ENCODE data around the gene ZNF385B. TPM values are rescaled to one million over a fixed set of nuclear protein-coding genes. Genes with fewer than 3 reads are reported as not detected.
A peak's percentile ranks its signal among the peaks of the same experiment; 100 is the strongest.
"Not testable (repeated sequence)": the region's sequence is repeated elsewhere in the genome, so short reads cannot be mapped to it uniquely, and the experiment has no call there.

Gene ZNF385B
- not detected for polyA plus RNA-seq (2012; ENCODE audit: missing spikeins)

GRCh38 chr2:179861416-179862067 lies at the start of gene ZNF385B:
Gene ZNF385B, minus strand, starts transcription at chr2:179861612.
- peak; percentile 4 for DNase-seq (ENCODE audit: insufficient read length)
- no peak for FAIRE-seq
- TF ChIP-seq POLR2AphosphoS5 (IDR thresholded peaks at IDR 0.05; ENCODE audit: low read depth, low read length) (no peak), POLR2A (IDR thresholded peaks at IDR 0.05; ENCODE audit: low read depth, low read length) (no peak), TAF1 (IDR thresholded peaks at IDR 0.05; ENCODE audit: borderline replicate concordance, low read depth, low read length) (no peak)

- FAIRE-seq, result no peak
- DNase-seq (ENCODE audit: insufficient read length), result no peak
- TF ChIP-seq TAF1 (IDR thresholded peaks at IDR 0.05; ENCODE audit: borderline replicate concordance, low read depth, low read length) (no peak), POLR2A (IDR thresholded peaks at IDR 0.05; ENCODE audit: low read depth, low read length) (no peak), POLR2AphosphoS5 (IDR thresholded peaks at IDR 0.05; ENCODE audit: low read depth, low read length) (no peak)
Measured at GRCh38 chr2:179910735-179911113, 49.3 kb upstream of the ZNF385B start.

GRCh38 chr2:179909845-179910734 lies 48.7 kb upstream of the ZNF385B start:
- TF ChIP-seq POLR2A (IDR thresholded peaks at IDR 0.05; ENCODE audit: low read depth, low read length) (no peak), TAF1 (IDR thresholded peaks at IDR 0.05; ENCODE audit: borderline replicate concordance, low read depth, low read length) (no peak), POLR2AphosphoS5 (IDR thresholded peaks at IDR 0.05; ENCODE audit: low read depth, low read length) (no peak)
- DNase-seq (ENCODE audit: insufficient read length), result no peak
- FAIRE-seq, result no peak

GRCh38 chr2:179900655-179901054 lies 39.2 kb upstream of the ZNF385B start:
- no peak for DNase-seq (ENCODE audit: insufficient read length)
- no peak for FAIRE-seq

GRCh38 chr2:179899666-179900065 lies 38.3 kb upstream of the ZNF385B start:
- no peak for FAIRE-seq
- DNase-seq (ENCODE audit: insufficient read length), result no peak

More at GRCh38 chr2:179900655-179901054, 39.2 kb upstream of the ZNF385B start:
- TF ChIP-seq TAF1 (IDR thresholded peaks at IDR 0.05; ENCODE audit: borderline replicate concordance, low read depth, low read length), result no peak
- TF ChIP-seq POLR2AphosphoS5 (IDR thresholded peaks at IDR 0.05; ENCODE audit: low read depth, low read length), result no peak
- TF ChIP-seq POLR2A (IDR thresholded peaks at IDR 0.05; ENCODE audit: low read depth, low read length), result no peak

GRCh38 chr2:179898873-179899272 lies 37.5 kb upstream of the ZNF385B start:
- FAIRE-seq, result peak; percentile 30

More at GRCh38 chr2:179899666-179900065, 38.3 kb upstream of the ZNF385B start:
- TF ChIP-seq TAF1 (IDR thresholded peaks at IDR 0.05; ENCODE audit: borderline replicate concordance, low read depth, low read length) (no peak), POLR2A (IDR thresholded peaks at IDR 0.05; ENCODE audit: low read depth, low read length) (no peak), POLR2AphosphoS5 (IDR thresholded peaks at IDR 0.05; ENCODE audit: low read depth, low read length) (no peak)

GRCh38 chr2:179893616-179894015 lies 32.2 kb upstream of the ZNF385B start:
- no peak for FAIRE-seq
- no peak for TF ChIP-seq POLR2A (IDR thresholded peaks at IDR 0.05; ENCODE audit: low read depth, low read length)
- TF ChIP-seq POLR2AphosphoS5 (IDR thresholded peaks at IDR 0.05; ENCODE audit: low read depth, low read length), result no peak
- no peak for TF ChIP-seq TAF1 (IDR thresholded peaks at IDR 0.05; ENCODE audit: borderline replicate concordance, low read depth, low read length)
- no peak for DNase-seq (ENCODE audit: insufficient read length)

More at GRCh38 chr2:179898873-179899272, 37.5 kb upstream of the ZNF385B start:
- DNase-seq (ENCODE audit: insufficient read length), result no peak
- TF ChIP-seq POLR2A (IDR thresholded peaks at IDR 0.05; ENCODE audit: low read depth, low read length) (no peak), POLR2AphosphoS5 (IDR thresholded peaks at IDR 0.05; ENCODE audit: low read depth, low read length) (no peak), TAF1 (IDR thresholded peaks at IDR 0.05; ENCODE audit: borderline replicate concordance, low read depth, low read length) (no peak)

- TF ChIP-seq POLR2AphosphoS5 (IDR thresholded peaks at IDR 0.05; ENCODE audit: low read depth, low read length), result no peak
- TF ChIP-seq TAF1 (IDR thresholded peaks at IDR 0.05; ENCODE audit: borderline replicate concordance, low read depth, low read length), result no peak
- TF ChIP-seq POLR2A (IDR thresholded peaks at IDR 0.05; ENCODE audit: low read depth, low read length), result no peak
- DNase-seq (ENCODE audit: insufficient read length) (no peak), FAIRE-seq (no peak)
Measured at GRCh38 chr2:179891237-179891636, 29.8 kb upstream of the ZNF385B start.

GRCh38 chr2:179890666-179891065 lies 29.3 kb upstream of the ZNF385B start:
- DNase-seq (ENCODE audit: insufficient read length), result no peak
- FAIRE-seq, result no peak
- TF ChIP-seq POLR2A (IDR thresholded peaks at IDR 0.05; ENCODE audit: low read depth, low read length), result no peak
- TF ChIP-seq POLR2AphosphoS5 (IDR thresholded peaks at IDR 0.05; ENCODE audit: low read depth, low read length), result no peak
- TF ChIP-seq TAF1 (IDR thresholded peaks at IDR 0.05; ENCODE audit: borderline replicate concordance, low read depth, low read length), result no peak

GRCh38 chr2:179888642-179889041 lies 27.2 kb upstream of the ZNF385B start:
- FAIRE-seq; DNase-seq (ENCODE audit: insufficient read length): not testable (repeated sequence)

GRCh38 chr2:179884193-179884592 lies 22.8 kb upstream of the ZNF385B start:
- no peak for TF ChIP-seq POLR2A (IDR thresholded peaks at IDR 0.05; ENCODE audit: low read depth, low read length)
- TF ChIP-seq TAF1 (IDR thresholded peaks at IDR 0.05; ENCODE audit: borderline replicate concordance, low read depth, low read length), result no peak
- no peak for TF ChIP-seq POLR2AphosphoS5 (IDR thresholded peaks at IDR 0.05; ENCODE audit: low read depth, low read length)
- DNase-seq (ENCODE audit: insufficient read length), result no peak
- no peak for FAIRE-seq
